Stimulated activated CD4-positive, alpha-beta T cell treated with anti-CD3 and anti-CD28 coated beads, Interleukin-2, amount 100 ng/mL, for 4 hours (primary cell): ENCODE measurements around the gene UCP3.

ENCODE experiments used
- DNase-seq: peaks from one replicate; pipeline ENCODE4 v3.0.0-alpha.2; 2020; ENCODE audit warnings: low read depth

UCP3 gene, protein sequence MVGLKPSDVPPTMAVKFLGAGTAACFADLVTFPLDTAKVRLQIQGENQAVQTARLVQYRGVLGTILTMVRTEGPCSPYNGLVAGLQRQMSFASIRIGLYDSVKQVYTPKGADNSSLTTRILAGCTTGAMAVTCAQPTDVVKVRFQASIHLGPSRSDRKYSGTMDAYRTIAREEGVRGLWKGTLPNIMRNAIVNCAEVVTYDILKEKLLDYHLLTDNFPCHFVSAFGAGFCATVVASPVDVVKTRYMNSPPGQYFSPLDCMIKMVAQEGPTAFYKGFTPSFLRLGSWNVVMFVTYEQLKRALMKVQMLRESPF

DNA sequence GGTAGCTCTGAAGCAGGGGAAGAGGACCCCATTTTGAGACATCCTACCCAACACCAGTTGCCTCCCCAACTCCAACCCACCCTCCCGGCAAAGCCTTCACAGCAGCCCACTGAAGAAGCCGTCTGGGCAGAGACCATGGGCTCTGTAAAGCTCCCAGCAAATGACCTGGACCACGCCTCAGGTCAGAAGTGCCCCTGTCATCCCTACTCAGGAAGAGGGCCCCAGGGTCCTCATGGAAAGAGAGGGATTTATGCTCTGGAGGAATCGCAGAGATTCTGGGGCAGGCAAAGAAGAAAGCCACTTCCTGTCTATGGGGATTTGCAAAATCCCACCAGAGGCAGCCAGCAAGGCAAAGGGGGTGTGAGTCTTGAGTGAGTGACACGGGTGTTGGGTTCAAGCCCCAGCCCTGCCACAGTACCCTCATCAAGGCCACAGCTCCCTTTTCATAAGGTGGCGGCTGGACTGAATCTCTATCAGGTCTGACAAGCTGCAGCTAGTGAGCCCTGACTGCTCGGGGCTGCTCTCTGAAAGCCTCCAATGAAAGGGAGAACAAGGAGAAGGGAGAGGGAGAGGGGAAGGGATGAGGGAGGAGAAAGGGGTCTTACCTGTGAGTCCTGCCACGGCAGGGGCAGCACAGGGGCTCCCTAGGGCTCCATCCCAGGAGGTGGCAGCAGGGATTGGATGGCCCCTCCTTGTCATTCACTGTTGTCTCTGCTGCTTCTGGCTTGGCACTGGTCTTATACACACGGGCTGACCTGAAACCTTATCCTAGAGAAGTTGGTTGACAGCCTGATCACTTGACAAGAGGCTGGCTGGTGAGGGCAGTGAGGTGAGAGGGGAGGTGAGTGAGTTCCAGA, at the start of gene UCP3:
Gene UCP3 (minus strand): TSS at position 713 of the 857 bp plus-strand sequence. CDS start 2,043 bp downstream, outside the sequence.
- DNase-seq = no peak

DNA sequence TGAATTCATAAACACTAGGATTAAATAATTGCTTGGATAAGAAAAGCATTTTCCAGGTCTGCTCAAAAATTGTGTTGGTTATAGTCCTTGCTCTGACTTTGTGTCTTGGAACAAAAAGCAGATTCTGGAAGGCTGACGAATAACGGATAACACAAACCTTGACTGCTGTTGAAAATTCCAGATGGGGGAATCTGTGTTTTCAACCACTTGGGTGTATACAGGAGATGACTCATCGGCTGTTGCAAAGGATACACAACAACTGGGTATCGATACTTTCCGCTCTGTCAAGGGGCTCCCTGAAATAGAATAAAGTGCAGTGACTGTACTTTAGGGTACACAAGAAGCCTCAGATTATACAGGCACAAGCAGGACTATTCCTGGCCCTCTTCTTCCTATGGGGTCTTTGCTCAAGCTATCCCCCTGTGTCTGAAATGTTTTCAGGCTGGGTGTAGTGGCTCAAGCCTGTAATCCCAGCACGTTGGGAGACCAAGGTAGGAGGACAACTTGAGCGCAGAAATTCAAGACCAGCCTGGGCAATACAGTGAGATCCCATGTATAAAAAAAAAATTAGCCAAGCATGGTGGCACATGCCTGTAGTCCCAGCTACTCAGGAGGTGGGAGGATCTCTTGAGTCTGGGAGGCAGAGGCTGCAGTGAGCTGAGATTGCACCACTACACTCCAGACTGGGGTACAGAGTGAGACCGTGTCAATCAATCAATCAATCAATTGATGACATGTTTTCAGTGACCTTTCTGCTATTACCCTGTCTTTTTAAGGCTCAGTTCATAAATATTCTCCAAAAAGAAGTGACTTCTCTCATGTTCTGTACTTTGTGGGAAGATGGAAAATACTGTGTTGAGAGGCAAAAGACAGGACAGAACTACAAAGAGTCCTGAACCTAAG, 48.6 kb upstream of the UCP3 start:
- no peak for DNase-seq

DNA sequence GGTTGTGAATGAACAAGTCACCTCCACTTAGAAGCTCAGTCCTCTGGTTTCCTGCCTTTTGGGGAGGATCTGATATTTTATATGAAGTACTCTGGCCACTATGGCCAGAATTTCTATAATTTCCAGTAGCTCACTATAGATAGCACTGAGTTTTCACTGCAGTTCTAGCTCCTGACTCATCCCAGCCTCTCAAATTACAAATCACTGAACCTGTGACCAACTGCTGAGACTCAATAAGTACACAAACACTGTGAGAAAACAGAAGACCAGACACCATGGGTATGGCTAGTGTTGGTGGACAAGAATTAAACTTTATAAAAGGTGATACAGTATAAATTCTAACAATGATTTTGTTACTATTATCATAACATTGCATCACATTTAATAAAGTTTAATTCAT, 47.1 kb upstream of the UCP3 start:
- no peak for DNase-seq

DNA sequence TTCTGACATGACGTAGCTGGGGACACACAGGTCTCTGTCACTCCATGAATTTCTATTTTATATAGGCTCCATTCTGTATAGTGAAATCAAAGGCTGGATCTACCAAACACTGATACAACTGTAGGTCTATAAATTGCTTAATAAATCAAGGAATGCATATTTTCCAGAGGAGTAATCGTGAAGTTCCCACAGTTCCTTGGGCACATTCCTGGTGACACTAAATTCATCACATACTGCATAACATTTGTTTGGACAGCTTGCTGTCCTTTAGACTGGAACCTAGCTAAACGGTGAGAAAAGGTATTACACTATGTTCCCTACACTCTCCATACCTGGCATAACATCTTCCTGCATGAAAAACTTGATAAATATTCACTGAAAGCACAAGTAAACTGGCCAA, 41.6 kb upstream of the UCP3 start:
- DNase-seq = no peak

DNA sequence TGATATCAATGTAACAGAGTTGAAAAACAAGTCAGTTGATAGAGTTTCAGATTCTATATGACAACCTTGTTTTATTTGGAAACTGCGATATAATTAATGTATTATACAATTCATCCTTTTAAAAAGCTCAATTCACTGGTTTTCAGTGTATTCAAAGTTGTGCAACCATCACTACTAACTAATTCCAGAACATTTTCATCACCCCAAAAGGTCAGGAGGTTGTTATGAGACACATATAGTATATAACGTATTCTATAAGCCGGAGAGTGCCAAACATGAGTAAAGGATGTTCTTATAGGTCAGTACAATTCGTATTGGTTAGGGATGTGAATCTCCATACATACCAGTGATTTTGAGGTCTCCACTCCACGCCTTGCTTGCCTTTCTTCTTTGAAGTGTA, 40.1 kb upstream of the UCP3 start:
- no peak for DNase-seq

DNA sequence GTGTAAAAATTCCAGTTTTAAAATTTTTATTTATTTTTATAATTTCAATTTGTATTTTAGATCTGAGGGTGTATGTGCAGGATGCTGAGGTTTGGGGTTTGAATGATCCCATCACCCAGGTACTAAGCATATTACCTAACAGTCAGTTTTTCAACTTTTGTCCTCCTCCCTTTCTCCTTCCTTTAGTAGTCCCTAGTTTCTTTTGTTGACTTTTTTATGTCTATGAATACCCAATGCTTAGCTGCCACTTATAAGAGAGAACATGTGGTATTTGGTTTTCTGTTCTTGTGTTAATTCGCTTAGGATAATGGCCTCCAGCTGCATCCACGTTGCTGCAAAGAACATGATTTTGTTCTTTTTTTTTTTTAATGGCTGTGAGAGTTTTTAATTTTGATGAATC, 35.7 kb upstream of the UCP3 start:
- no peak for DNase-seq

DNA sequence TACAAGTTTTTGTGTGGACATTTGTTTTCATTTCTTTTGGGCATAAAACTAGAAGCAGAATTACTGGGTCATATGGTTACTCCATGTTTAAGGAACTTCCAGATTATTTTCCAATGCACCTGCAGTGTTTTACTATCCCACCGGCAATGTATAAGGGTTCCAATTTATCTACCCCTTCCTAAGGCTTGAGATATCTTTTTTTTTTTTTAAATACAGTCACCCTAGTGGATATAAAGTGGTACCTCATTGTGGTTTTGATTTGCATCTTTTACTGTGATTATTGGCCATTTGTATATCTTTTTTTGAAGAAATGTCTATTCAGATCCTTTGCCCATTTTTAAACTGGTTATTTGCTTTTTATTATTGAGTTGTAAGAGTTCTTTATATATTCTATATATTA, 34.6 kb upstream of the UCP3 start:
- no peak for DNase-seq

DNA sequence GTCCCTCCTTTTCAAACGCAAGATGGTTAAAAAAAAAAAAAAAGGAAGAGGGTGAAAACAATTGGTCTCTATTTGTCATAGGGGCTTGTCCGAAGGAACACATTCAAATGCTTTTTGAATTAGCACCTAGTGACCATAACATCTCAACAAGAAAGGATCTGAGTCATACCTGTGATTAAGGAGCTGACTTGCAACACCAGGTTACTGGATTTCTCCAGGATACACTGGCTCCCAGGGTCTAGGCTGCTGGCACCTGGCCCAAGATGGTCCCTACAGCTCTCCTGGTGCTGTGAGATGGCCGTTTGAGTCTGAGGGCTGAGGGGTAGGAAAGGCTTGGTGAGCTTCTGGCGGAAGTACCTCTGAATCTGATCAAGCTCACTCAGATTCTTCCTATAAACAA, 28.4 kb upstream of the UCP3 start:
- DNase-seq = no peak

DNA sequence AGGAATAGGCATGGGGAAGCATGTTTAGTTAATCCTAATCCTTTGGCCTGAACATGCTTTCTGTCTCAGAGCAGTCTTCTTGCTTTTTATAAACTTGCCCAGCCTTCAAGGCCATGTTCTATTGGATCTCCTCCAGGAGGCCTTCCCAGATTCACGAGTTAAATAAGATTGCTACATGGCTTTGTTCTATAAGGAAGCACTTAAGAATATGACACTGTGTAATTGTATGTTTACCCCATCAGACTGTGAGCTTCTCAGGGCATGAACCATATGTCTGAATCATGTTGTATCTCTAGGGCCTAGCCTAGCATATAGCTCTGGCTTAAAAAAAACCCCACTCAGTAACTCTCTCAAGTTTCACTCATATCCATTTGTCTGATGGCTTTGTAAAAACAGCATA, 26.4 kb upstream of the UCP3 start:
- DNase-seq = no peak

DNA sequence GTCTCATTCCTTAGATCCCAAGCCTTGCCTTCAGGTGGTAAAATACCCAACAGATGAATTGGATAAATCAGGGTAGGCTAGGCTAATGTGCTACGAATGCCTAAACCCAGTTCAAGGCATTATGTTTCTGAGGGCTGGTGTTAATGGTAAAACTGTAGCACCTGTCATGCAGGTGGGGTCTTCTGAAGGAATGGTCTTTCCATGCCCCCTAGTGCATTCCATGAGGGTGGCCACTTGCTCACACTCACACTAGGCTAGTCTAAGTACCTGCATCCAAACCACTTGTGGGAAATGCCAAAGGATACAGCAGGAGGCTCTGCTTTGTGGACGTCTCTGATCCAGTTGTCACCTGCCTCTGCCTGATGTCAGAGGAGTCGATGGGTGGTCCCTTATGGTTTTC, 24.2 kb upstream of the UCP3 start:
- DNase-seq = no peak

DNA sequence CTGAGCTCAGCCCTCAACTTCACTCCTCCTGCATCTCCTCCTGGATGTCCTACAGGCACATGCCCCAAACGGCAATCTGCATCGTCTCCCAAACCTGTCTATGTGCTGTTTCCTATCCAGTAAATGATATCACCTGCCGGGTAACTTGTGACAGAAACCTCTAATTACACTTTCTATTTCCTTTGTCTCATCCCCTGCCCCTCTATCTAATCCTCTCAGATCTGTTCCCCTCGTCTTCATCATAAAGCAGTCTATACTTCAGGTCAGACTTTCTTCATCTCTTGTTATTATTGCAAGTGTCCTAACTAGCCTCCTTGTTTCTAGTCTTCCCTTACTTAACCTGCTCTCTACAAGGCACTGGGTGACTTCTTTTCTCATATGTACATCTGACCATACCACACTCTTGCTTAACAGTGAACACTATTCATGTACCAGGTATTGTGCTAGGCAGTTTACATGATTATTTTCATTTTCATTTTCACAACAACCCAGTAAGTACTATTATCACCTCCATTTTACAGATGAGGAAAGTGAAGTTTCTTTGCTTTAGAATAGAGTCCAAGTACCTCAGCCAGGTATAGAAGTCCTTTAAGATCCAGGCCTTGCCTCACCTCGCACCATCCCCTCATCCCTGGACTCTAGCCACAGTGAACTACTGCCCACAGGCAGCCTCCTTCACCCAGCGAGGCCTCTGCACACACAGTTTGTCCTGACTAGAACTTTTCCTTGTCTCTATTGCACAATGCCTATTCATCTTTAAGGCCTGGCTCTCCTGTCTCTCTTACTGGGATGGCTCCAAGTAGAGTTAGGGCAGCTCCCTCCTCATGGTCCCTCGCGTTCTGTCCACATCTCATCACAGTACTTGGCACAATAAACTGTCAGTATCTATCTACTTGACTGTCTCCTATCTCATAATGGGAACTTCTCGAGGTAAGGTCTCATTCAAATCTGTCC, 22.1 kb upstream of the UCP3 start:
- no peak for DNase-seq

DNA sequence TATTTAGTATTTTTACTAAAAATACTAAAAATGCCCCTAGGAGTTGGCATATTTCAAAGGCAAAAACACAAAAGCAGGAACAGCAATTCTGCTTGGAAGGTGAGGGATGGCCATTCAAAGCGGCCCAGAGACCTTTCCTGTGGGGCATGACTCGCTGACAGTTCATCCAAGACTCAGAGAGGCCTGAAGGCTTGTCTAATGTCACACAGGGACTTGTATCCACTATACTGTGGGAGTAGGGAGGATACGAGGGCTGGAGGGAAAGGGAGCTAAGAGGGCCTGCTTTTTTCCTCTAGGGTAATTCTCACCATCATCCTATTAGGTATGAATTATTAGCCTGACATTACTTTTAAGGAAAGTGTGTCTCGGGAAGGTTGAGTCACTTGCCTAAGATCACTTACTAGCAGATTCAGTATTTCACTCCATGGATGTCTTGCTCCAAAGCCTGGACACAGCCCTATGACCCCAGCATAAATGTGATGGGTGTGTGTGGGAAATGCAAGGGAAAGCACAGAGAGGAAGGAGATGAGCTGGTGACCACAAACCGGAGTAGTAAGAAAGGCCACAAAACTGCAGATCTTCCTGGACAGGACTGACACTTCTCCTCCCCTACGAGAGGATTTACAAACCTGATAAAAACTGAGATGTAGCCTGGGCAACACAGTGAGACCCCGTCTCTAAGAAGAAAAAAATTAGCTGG, 16.7 kb upstream of the UCP3 start:
- no peak for DNase-seq

DNA sequence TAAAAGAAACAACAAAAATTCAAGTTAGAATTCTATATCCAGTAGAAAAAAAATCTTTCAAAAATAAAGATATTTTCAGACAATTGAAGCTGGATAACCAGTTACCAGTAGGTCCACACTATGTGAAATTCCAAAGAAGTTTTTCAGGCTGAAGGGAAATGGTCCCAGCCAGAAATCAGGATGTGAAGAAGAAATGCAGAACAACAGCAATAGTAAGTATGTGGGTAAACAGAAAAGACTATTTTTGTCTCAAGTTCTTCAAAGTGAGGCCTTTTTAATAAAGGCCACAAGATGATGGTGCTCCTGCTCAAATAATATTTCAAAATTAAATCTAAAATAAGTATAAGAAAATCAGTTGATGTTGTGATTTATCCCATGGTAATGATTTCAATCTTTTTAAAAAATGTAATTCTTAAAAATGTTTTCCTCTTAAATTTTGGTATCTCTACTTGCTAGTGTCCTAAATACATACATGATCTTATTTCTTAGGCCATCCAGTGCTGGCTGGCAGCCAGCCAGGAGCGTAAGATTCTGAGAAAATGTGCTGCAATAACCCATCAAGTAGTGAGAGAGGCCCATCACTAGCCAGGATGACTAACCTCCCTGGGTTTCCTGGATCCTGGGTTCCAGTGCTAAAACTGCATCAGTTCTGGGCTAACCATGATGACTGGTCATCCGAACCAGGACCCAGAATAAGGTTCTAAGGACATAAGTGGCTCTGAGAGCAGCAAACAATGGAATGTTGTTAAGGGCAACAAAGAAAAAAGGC, 15.6 kb upstream of the UCP3 start:
- DNase-seq = no peak

DNA sequence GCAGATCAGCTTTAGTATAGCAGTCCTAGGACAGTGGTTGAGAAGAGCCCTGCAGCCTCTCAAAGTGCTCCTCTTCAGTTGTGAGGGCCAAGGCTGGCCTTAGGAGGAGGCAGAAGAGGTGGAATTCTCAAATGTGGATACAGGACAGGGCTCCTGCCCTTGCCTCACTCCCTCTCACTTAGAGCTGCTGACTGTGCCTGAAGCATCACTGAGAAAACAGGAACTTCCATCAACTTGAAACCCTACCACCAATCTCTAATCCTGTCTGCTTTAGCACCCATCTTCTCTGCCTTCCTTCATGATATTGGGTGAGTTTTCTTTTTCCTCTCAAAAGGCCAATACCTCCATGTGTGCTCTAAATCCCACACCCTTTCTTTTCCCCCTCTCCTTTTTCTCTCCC, 14.4 kb upstream of the UCP3 start:
- DNase-seq = no peak

DNA sequence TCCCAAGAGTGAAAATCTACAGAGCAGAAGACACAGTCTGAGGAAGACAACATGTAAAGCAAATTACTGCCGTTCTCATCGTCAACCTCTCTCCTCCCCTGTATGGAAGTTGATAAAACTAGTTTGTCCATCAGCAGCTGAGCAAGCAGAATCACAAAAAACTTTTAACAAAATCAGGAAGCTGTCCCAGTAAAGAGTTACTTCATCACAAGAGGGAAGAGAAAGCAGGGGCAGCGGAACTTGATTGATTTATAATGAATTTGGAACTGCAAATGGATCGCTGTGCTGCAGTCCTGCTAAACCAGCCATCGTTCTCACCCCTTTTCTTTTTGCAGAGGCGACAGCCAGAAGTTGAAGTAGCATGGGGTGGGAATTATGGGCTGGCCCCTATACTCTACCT, 13.7 kb upstream of the UCP3 start:
- no peak for DNase-seq

DNA sequence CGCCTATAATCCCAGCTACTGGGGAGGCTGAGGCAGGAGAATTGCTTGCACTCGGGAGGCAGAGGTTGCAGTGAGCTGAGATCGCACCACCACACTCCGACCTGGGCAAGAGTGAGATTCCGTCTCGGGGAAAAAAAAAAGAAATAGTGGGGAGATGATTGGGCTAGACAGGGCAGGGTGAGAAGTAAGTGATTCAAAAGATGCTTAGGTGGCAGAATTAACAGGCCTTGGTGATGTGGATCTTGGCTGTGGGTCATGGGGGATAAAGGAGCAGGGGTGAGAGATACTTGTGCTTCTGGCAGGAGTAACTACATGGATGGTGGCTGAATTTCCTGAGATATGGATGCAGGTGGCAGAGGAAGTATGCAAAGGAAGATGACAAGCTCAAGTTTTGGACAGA, 13.1 kb upstream of the UCP3 start:
- DNase-seq = no peak

DNA sequence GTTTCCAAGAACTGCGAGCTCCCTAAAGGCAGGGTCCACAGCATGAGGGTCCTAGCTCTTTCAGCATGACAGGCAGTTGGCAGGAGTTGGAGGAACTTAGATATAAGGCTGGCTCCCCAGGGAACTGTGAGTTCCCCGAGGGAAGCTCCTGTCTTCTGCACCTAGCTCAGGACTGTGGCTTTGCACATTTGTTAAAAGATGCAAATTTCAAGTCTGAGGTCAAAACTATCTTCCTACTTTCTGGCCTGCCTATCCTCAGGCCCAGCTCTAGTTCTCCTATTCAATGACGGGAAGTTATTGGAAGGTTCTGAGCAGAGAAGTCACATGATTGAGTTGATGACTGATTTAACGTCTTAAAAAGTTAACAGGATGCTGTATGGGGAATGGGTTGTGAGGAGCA, 11.7 kb upstream of the UCP3 start:
- no peak for DNase-seq

DNA sequence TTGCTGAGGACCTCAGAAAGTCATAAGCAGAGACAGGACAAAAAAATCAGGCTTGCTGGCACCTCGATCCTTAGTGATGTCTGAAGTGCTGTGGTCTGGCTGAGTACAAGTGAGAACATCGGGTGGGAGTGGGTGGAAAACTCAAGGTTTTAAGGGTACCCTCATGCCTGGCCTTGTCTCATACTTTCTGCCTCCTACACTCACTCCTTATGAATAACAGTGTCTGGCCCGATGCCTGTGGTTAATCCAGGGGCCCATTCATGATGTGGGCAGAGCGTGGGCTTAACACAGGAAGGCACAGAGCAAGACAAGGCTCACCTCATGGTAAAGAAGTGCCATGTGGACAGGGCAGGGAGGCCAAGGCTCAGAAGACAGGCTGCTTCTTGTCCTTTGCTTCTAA, 11.0 kb upstream of the UCP3 start:
- peak; percentile 32 for DNase-seq

DNA sequence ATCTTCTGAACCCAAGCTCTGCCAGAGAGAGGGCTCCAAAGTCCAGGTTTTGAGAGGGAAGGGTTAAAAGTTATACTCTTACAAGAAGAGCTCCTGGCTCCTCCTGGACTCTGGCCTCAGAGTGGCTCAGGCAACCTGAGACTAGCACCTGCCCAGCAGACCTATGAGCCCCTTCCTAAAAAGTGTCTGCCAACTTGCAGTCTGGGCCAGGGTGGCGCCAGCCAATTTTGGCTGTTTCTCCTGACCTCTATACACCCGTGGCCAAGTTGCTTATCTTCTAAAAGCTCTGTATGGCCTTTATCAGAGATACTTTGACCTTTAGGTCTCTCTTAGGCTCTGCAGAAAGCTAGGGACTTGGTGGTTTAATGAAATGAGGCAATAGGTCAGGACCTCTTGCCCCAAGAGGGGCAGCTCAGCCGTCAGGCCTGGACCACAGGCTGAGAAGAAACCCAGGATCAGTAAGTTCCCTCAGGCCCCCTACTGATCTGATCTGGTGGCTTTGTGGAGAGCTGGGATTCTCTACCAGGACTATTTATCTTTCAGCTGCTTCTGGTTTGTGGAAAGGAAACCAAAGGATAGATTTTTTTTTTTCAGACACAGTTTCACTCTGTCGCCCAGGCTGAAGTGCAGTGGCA, 10.3 kb upstream of the UCP3 start:
- DNase-seq = no peak
